SJSA1 (cell line): Measurements from ENCODE around the gene DPH2. TPM values are rescaled to one million over a fixed set of nuclear protein-coding genes. Genes with fewer than 3 reads are reported as not detected.

ENCODE experiments used
- DNase-seq, 2 experiments: peaks; one replicate each; pipeline ENCODE4 v3.0.0-alpha.2; 2015 to 2020; ENCODE audit warnings: low spot score in 2 of 2, low read depth in 1 of 2
- H3K27ac ChIP-seq: fragments of 250-450 bp; sonication (Bioruptor Pico); 2 replicates; pipeline ENCODE4 v1.5.1; 2020; ENCODE audit warnings: mild to moderate bottlenecking, moderate library complexity
- H3K27me3 ChIP-seq: fragments of 250-450 bp; sonication (Bioruptor Pico); replicated peaks from 2 replicates; pipeline ENCODE4 v1.5.1; 2020; ENCODE audit warnings: mild to moderate bottlenecking, moderate library complexity
- H3K36me3 ChIP-seq: fragments of 250-450 bp; sonication (Bioruptor Pico); 2 replicates; pipeline ENCODE4 v1.5.1; 2020; ENCODE audit warnings: mild to moderate bottlenecking
- H3K4me1 ChIP-seq: fragments of 250-450 bp; sonication (Bioruptor Pico); replicated peaks from 2 replicates; pipeline ENCODE4 v1.6.1; 2021; ENCODE audit warnings: mild to moderate bottlenecking
- H3K4me3 ChIP-seq: fragments of 250-450 bp; sonication (Bioruptor Pico); 2 replicates; pipeline ENCODE4 v1.5.1; 2020; ENCODE audit warnings: mild to moderate bottlenecking
- H3K9me3 ChIP-seq: fragments of 250-450 bp; sonication (Bioruptor Pico); replicated peaks from 2 replicates; pipeline ENCODE4 v1.5.1; 2020; ENCODE audit warnings: mild to moderate bottlenecking
- total RNA-seq: library from RNA; depleted of rRNA; stranded (reverse); fragments of >200 nt; shearing (Covaris generic); gene quantifications from 2 replicates; pipeline ENCODE4 v1.2.3, GENCODE V29; 2014

The DPH2 gene
- total RNA-seq, 1 experiment from 2014 or later = 20.3 TPM

DNA sequence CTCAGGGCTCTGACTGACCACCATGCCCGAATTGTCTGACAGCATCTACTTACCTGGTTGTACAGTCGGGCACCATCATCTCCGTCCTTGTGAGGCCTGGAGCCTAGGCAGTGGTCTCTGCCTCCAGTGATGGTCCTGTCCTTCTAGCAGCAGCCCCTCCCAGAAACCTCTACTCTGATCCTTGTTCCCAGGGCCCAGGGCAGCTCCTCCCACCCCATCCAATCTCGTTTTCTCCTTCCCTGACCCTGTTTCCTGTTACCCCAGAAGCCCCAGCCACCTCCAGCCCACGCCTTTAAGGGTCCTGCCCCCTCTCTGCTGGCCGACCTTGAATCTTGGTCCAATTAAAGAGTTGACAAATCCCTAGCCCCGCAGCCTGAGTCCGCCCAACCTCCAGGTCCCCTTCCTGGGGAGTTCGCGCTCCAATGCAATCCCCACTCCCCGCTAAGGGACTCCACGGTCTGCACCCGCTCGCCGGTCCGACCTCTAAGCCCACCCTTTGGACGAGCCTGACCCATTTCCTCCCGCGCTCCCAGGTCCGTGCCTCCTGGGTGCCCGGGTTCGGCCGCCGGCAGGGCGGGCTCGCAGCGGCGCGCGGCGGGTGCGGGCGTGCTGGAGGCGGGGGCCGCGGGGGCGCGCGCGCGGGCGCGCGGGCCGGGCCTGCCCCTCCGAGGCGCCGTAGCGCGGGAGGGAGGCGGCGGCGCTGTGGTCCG lies 8.9 kb downstream of the DPH2 start, which contains the start of gene B4GALT2:
TSS of gene B4GALT2 (plus strand) at position 660 of the 710 bp plus-strand sequence. CDS start 1,951 bp downstream, outside the sequence.
- no peaks in the 10 kb centered on the region for H3K9me3 ChIP-seq
- H3K36me3 ChIP-seq = peaks cover 69% of the 10 kb centered on the region
- no peaks in the 10 kb centered on the region for H3K27me3 ChIP-seq
- peaks cover 46% of the 10 kb centered on the region for H3K4me1 ChIP-seq
- peak in 1 of 2 experiments; percentile 42 for DNase-seq
- peak within 1 kb of the TSS; percentile 59 for H3K4me3 ChIP-seq
- peak within 1 kb of the TSS; percentile 65 for H3K27ac ChIP-seq

DNA sequence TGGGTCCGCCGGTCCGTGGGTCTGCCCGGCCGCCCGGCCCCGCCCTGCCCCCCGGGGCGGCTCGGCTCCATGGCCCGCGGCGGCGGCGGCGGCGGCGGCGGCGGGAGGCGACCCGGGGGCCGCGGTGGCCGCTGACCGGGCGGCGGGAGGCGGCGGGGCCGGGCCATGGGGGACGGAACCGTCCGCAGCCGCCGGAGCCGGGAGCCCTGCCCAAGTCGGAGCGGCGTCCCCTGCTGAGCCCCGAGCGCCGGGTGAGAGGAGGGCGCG lies 9.4 kb downstream of the DPH2 start:
- H3K27ac ChIP-seq = peak overlapping the region; percentile 65
- H3K36me3 ChIP-seq = peaks cover 71% of the 10 kb centered on the region
- peak overlapping the region; percentile 59 for H3K4me3 ChIP-seq
- no peaks in the 10 kb centered on the region for H3K27me3 ChIP-seq
- DNase-seq = no peak
- H3K4me1 ChIP-seq = peaks cover 44% of the 10 kb centered on the region
- H3K9me3 ChIP-seq = no peaks in the 10 kb centered on the region

DNA sequence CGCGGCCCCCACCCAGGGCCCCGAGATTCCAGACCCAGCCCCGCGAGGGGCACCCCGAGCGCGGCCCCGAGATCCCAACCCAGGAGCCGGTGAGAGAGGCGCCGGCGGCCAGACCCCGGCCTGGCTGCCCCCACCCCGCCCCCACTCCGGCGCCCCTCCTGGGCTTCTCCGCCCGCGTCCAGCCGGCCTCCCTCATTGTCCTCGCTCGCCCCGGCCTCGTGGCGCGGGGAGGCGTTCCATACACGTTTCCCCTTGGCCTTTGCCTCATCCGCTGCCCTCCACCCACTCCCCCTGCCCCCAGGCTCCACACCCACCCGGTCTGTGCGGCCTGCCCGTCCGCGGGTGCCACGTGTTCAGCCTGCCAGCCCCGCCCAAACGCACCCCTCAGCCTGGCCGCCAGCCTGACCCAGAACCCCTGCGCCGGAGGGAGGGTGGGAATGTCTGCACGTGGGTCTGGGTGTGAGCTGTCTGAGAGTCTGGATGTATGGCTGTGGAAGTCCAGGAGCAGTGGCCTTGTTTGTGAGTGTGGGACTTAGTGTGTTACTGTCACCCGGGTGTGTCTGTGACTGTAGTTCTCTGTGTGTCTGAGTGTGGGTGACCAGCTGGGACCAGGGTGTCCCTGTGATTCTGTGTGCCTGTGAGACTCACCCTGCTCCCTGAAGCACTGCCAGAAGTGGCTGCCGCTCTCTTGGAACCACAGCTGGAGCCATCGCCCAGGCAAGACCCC lies 9.9 kb downstream of the DPH2 start:
- peak overlapping the region; percentile 59 for H3K4me3 ChIP-seq
- H3K27me3 ChIP-seq = no peaks in the 10 kb centered on the region
- peaks cover 75% of the 10 kb centered on the region for H3K36me3 ChIP-seq
- H3K4me1 ChIP-seq = peaks cover 40% of the 10 kb centered on the region
- peak; percentile 46 to 68 for DNase-seq
- H3K27ac ChIP-seq = peak overlapping the region; percentile 65
- no peaks in the 10 kb centered on the region for H3K9me3 ChIP-seq

DNA sequence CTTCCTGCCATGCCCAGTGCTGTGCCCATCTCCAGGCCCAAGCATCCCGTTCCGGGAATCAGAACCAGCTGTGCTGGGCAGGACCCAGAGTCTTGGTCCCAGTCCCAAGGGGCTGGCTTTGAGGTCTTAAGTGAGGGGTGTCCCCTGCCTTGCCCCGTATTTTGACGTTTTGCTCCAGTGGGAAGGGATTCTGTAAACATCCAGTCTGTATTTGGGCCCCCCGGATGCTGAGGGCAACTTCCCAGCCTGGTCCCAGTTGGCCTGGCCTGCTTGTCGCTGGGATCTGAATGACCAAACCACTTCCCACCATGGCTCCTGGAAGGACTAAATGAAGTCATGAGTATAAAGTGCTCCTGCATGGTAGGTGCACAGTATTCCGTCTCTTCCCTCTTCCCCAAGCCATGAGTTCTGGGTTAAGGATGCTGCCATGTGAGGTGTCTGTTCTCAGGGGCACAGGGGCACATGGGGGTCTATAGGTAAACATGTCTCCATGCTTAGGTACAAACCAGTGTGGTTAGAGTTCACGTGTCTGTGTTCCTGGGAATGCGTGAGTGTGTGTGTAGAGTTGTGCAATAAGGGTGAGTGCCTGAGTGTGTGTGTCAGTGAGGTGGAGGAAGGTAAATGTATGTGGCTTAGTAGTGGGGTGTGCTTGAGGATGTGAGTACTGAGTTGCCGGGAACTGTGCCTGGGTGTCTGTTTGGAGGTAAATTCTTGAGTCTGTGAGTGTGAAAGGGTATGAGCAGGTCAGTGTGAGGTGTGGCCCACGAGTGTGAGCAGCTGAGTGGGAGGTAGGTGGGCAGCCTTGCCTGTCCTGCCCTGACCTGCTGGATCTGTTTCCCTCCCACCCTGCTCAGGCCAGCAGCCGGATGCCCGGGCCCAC lies 10.7 kb downstream of the DPH2 start:
- Histone ChIP-seq H3K27me3 (no peaks in the 10 kb centered on the region), H3K27ac (peak overlapping the region; percentile 65; the same call in 1 of the 2 replicates), H3K4me3 (peak overlapping the region; percentile 59), H3K4me1 (peaks cover 39% of the 10 kb centered on the region), H3K9me3 (no peaks in the 10 kb centered on the region), H3K36me3 (peaks cover 73% of the 10 kb centered on the region)
- no peak for DNase-seq

DNA sequence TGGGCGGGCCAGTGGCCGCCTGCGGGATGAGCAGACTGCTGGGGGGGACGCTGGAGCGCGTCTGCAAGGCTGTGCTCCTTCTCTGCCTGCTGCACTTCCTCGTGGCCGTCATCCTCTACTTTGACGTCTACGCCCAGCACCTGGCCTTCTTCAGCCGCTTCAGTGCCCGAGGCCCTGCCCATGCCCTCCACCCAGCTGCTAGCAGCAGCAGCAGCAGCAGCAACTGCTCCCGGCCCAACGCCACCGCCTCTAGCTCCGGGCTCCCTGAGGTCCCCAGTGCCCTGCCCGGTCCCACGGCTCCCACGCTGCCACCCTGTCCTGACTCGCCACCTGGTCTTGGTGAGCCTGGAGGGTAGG lies 11.3 kb downstream of the DPH2 start:
- Histone ChIP-seq H3K4me1 (peaks cover 33% of the 10 kb centered on the region), H3K9me3 (no peaks in the 10 kb centered on the region), H3K4me3 (no peak overlapping the region), H3K27me3 (no peaks in the 10 kb centered on the region), H3K27ac (no peak overlapping the region), H3K36me3 (peaks cover 75% of the 10 kb centered on the region)
- DNase-seq = no peak

DNA sequence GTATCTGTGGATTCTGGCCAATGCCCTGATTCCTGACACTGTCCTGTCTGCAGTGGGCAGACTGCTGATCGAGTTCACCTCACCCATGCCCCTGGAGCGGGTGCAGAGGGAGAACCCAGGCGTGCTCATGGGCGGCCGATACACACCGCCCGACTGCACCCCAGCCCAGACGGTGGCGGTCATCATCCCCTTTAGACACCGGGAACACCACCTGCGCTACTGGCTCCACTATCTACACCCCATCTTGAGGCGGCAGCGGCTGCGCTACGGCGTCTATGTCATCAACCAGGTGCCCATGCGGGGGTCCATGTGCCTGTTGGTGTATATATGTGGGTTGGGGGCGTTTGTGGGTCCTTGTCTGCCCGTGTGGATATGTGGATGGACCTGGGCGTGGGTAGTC lies 11.8 kb downstream of the DPH2 start:
- DNase-seq = no peak
- H3K4me1 ChIP-seq = peaks cover 28% of the 10 kb centered on the region
- H3K27ac ChIP-seq = no peak overlapping the region
- peaks cover 75% of the 10 kb centered on the region for H3K36me3 ChIP-seq
- H3K9me3 ChIP-seq = no peaks in the 10 kb centered on the region
- H3K27me3 ChIP-seq = no peaks in the 10 kb centered on the region
- no peak overlapping the region for H3K4me3 ChIP-seq

DNA sequence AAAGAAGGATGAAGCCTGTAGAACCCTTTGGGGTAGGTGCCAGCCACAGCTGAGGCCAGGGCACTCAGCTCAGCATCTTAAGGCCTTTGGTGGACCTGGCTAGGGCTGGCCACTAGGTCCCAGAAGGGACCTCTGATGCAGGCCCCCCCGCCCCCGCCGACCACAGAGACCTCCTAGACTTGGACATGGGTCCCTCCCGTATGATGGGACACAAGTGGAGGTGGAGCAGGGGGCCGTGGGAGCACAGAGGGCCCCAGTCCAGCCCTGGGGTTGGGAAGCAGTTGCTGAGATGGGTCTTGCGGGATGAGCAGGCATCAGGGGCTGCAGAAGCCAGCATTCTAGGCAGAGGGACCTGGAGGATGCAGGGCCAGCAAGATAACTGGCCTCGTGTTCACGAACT lies 12.4 kb downstream of the DPH2 start:
- H3K4me1 ChIP-seq = peaks cover 27% of the 10 kb centered on the region
- H3K36me3 ChIP-seq = peaks cover 69% of the 10 kb centered on the region
- no peak overlapping the region for H3K4me3 ChIP-seq
- no peaks in the 10 kb centered on the region for H3K27me3 ChIP-seq
- no peak overlapping the region for H3K27ac ChIP-seq
- no peaks in the 10 kb centered on the region for H3K9me3 ChIP-seq
- no peak for DNase-seq

DNA sequence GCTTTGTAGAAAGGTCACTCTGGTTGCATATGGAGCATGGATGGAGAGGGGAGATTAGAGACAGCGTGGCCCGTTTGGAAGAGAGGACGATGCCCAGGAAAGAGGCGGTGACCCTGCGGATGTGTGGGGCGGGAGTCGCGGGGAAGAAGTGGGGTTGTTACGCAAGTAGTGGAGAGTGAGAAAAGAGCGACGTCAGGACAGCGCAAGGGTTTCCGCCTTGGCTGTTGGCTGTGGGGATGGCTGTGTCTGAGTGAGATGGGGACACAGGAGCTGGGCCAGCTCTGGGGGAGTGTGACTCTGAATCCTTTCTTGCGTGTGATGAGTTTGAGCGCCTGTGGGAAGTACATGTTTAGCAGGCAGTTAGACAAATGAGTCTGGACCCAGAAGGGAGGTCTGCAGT lies 13.0 kb downstream of the DPH2 start:
- no peaks in the 10 kb centered on the region for H3K27me3 ChIP-seq

DNA sequence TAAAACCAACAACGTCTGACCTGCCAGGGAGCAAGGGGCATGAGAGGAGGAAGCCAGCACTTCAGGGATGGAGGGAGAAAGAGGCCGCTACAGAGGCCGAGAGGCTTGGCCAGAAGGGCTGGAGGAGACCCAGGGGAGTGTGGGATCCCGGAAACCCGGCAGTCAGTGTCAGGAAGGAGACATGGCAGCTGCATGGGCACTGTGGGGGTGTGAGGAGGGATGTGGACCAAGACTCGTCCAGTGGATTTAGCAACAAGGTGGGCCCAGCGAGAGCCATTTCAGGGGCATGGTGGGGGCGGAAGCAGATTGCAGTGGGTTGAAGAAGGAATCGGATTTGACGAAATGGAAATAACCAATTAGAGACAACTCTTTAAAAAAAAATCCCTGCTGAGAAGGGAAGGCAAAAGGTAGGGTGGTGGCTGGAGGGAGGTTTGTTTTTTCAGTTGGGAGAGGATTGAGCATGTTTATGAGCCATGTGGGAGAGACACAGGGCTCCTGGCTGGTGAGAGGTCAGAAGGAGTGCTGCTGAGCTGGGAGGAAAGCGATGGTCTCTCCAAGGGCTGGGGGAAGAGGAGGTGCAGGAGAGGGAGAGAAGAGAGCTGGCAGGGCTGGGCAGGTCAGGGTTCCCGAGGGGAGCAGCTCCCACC lies 13.6 kb downstream of the DPH2 start:
- DNase-seq = no peak
- Histone ChIP-seq H3K27me3 (no peaks in the 10 kb centered on the region), H3K4me1 (peaks cover 16% of the 10 kb centered on the region), H3K9me3 (no peaks in the 10 kb centered on the region), H3K27ac (no peak overlapping the region), H3K4me3 (no peak overlapping the region), H3K36me3 (peaks cover 58% of the 10 kb centered on the region)

More for the DNA sequence above, 13.0 kb downstream of the DPH2 start:
- Histone ChIP-seq H3K4me3 (no peak overlapping the region), H3K4me1 (peaks cover 21% of the 10 kb centered on the region), H3K27ac (no peak overlapping the region), H3K9me3 (no peaks in the 10 kb centered on the region), H3K36me3 (peaks cover 64% of the 10 kb centered on the region)
- DNase-seq = no peak

DNA sequence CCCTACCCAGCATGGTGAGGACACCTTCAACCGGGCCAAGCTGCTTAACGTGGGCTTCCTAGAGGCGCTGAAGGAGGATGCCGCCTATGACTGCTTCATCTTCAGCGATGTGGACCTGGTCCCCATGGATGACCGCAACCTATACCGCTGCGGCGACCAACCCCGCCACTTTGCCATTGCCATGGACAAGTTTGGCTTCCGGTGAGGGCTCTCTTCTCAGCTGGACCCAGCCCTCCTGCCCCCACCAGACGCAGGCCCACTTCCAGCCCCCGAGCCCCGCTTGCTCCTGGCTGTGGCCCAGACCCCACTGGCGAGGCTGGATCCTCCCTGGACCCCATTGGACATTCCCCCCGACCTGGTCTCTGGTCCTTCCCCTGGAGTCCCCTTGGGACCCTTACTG lies 15.0 kb downstream of the DPH2 start:
- DNase-seq = no peak
- Histone ChIP-seq H3K9me3 (no peaks in the 10 kb centered on the region), H3K4me3 (no peak overlapping the region), H3K27me3 (no peaks in the 10 kb centered on the region), H3K27ac (no peak overlapping the region), H3K36me3 (peaks cover 53% of the 10 kb centered on the region), H3K4me1 (peaks cover 8% of the 10 kb centered on the region)

DNA sequence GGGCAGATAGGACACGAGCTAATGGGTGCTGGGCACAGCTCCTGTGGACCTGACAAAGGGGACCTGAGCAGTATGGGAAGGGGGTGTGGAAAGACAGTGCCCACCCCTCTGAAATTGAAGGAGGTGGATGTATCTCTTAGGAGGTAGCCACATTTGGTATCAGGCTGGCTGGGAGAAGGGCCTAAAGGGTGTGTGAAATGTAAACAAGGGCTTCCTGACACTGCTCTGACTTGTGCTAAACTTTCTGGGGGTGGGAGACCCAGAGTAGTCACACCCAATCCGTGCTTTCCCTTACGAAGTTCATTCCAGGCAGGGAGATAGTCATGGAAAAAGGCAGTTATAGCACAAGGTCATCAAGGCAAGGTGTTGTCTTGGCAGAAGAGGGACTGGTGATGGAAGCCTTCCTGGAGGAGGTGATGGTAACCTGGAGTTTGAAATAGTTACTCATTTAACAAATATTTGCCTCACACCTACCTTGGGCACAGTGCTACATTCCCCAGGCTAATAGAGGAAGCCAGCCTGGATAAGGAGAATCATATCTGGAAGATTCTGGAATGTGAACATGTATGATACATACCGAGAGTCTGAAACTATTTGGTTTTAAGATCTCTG lies 16.3 kb downstream of the DPH2 start:
- Histone ChIP-seq H3K9me3 (no peaks in the 10 kb centered on the region), H3K4me1 (peaks cover 5% of the 10 kb centered on the region), H3K27ac (no peak overlapping the region), H3K27me3 (no peaks in the 10 kb centered on the region), H3K4me3 (no peak overlapping the region), H3K36me3 (peaks cover 41% of the 10 kb centered on the region)
- DNase-seq = no peak

DNA sequence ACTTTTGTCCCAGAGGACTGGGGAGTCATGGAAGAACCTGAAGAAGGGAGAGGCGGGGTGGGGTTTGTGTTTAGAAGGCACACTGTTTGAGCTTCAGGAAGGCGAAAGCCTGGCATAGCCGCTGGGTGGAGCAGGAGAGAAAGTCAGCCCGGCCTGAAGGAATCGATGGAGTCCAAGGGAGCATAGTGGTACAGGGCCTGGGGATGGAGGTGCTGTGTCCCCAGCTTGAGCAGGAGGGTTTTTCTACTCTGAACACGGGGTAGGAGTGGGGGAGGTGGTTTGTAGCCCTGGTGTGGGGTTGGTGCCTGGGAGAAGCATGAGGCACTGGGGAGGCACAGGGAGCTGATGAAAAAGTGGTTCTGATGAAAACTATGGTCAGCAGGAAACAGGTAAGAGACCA lies 16.9 kb downstream of the DPH2 start:
- Histone ChIP-seq H3K4me3 (no peak overlapping the region), H3K9me3 (no peaks in the 10 kb centered on the region), H3K27ac (no peak overlapping the region), H3K27me3 (no peaks in the 10 kb centered on the region), H3K4me1 (peaks cover 8% of the 10 kb centered on the region), H3K36me3 (peaks cover 36% of the 10 kb centered on the region)
- DNase-seq = no peak

DNA sequence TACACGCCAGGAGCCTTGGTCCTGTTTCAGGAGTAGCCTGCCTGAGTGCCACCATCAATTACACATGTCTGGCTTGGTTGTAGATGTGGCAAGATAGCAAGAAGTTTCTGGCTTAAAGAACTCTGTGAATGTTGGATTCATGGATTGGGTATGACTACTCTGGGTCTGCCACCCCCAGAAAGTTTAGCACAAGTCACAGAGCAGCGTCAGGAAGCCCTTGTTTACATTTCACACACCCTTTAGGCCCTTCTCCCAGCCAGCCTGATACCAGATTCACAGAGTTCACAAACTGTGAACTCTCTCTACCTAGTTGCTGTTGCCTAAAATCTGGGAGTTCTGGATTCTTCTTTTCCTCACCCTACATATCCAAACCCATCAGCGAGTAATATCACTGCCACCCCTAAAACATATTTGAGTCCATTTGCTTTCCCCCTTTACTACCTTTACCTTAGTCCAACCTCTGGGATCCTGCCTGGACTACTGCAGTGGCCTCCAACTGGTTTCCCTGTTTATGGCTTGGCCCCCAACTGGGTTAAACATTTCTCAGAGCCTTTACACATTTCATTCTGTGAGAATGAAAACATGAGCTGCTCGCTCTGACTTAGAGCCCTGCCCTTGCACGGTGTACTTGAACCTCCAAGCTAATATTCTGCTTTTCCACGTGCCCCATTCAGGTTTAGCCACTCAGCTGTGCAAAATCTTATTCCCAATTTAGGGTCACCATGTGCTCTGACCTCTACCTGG lies 17.5 kb downstream of the DPH2 start:
- Histone ChIP-seq H3K36me3 (peaks cover 30% of the 10 kb centered on the region), H3K27me3 (no peaks in the 10 kb centered on the region), H3K9me3 (no peaks in the 10 kb centered on the region), H3K27ac (no peak overlapping the region), H3K4me3 (no peak overlapping the region), H3K4me1 (peaks cover 8% of the 10 kb centered on the region)
- DNase-seq = no peak
